Spleen (tissue), 11 donors: ENCODE measurements around the gene PRKG1. TPM values are rescaled to one million over a fixed set of nuclear protein-coding genes. Genes with fewer than 3 reads are reported as not detected.

Experiments
- DNase-seq: peaks from one replicate; pipeline ENCODE4 v3.0.0-alpha.2; 2020
- H3K27ac ChIP-seq, 8 donors: fragments of 200-600 bp; sonication (generic) in 7 of 8; 1 replicate in 4 of 8; 2 replicates in 4 of 8; pipeline versions ENCODE4 v1.5.0 to v1.8.0; 2016 to 2021; ENCODE audit warnings: inconsistent platforms in 4 of 8, mild to moderate bottlenecking in 4 of 8, moderate library complexity in 1 of 8
- H3K27me3 ChIP-seq, 7 donors: fragments of 200-600 bp; sonication (generic) in 6 of 7; replicated peaks in 1 of 7; 1 replicate in 4 of 7; 2 replicates in 3 of 7; pipeline versions ENCODE4 v1.5.0 to v1.8.0; 2016 to 2021; ENCODE audit warnings: inconsistent platforms in 3 of 7, mild to moderate bottlenecking in 1 of 7
- H3K36me3 ChIP-seq, 6 donors: fragments of 200-600 bp; sonication (generic) in 5 of 6; 1 replicate in 4 of 6; 2 replicates in 2 of 6; pipeline versions ENCODE4 v1.5.0 to v1.8.0; 2016 to 2021; ENCODE audit warnings: inconsistent platforms in 2 of 6
- H3K4me1 ChIP-seq, 6 donors: fragments of 200-600 bp; sonication (generic) in 5 of 6; 1 replicate in 3 of 6; 2 replicates in 3 of 6; pipeline versions ENCODE4 v1.5.0 to v1.8.0; 2016 to 2021; ENCODE audit warnings: inconsistent platforms in 3 of 6
- H3K4me3 ChIP-seq, 8 donors: fragments of 200-600 bp; sonication (generic) in 7 of 8; 1 replicate in 4 of 8; 2 replicates in 4 of 8; pipeline versions ENCODE4 v1.5.0 to v1.8.0; 2016 to 2021; ENCODE audit warnings: inconsistent platforms in 4 of 8, mild to moderate bottlenecking in 4 of 8, moderate library complexity in 2 of 8
- H3K9me3 ChIP-seq, 8 donors: fragments of 200-600 bp; sonication (generic) in 7 of 8; 1 replicate in 4 of 8; 2 replicates in 4 of 8; pipeline versions ENCODE4 v1.5.0 to v1.8.0; 2016 to 2021; ENCODE audit warnings: inconsistent platforms in 4 of 8
- CTCF ChIP-seq, 11 experiments: fragments of 200-600 bp in 7 of 11; fragments of 450-650 bp in 4 of 11; sonication (generic) in 4 of 11; IDR thresholded peaks in 8 of 11; conservative IDR thresholded peaks in 3 of 11; 1 replicate in 7 of 11; 2 replicates in 4 of 11; pipeline versions ENCODE4 v1.4.0 to v1.8.0; 2016 to 2021; ENCODE audit warnings: antibody characterized with exemption in 11 of 11, inconsistent platforms in 4 of 11, mild to moderate bottlenecking in 1 of 11
- POLR2A ChIP-seq, 3 donors: fragments of 450-650 bp; IDR thresholded peaks; one replicate each; pipeline ENCODE4 v1.5.1; 2017; ENCODE audit warnings: antibody characterized with exemption in 3 of 3, mild to moderate bottlenecking in 1 of 3
- POLR2AphosphoS5 ChIP-seq, 3 donors: sonication (generic); formaldehyde crosslinking; IDR thresholded peaks; one replicate each; pipeline ENCODE4 v1.5.1; 2017; ENCODE audit warnings: antibody characterized with exemption in 3 of 3
- WGBS, 5 donors: extraction: QIAGEN DNeasy Blood & Tissue Kit in 3 of 5; methylation state at CpG; one replicate each; pipeline versions ENCODE4 v1.1.5 to v1.1.7; 2013 to 2018; 5-methylcytosine and 5-hydroxymethylcytosine counted together
- intact Hi-C: fragments of 100-400 bp; cut with DNase I; formaldehyde crosslinking; loops from one replicate; pipeline ENCODE4 v1.15.0; 2023; ENCODE audit warnings: low total_unique reads
- polyA plus RNA-seq, 3 donors: library from polyadenylated mRNA; stranded (reverse); fragments of 200-250 nt; gene quantifications; one replicate each; pipeline ENCODE4 v1.2.1, GENCODE V29; 2013
- total RNA-seq, 7 donors: library from RNA; depleted of rRNA in 3 of 7; stranded (reverse); fragments of >200 nt in 3 of 7; fragmentation: NEBNext Ultra II Directional in 4 of 7; extraction: Animal tissue kit (Norgen Biotek cat#: 25700) in 4 of 7; gene quantifications; one replicate each; pipeline versions ENCODE4 v1.1.0 to v1.2.1, GENCODE V29; 2016 to 2021
- donor health status: healthy with polysubstance abuse.
- donor health status: DM: no; HTN: no; CAD: no; lungs with moderate emphysema.
- donor health status: DM: no; HTN: no; CAD: no.
- donor health status: Bipolar disorder and iron deficiency.
- donor health status: healthy.
- donor health status: DM: no; HTN: no; CAD: no.
- donor health status: DM: yes; HTN: yes; CAD: no.

Gene PRKG1
- total and polyA plus RNA-seq, 10 donors, result 0.65 to 10.5 (median 7.2) TPM

DNA sequence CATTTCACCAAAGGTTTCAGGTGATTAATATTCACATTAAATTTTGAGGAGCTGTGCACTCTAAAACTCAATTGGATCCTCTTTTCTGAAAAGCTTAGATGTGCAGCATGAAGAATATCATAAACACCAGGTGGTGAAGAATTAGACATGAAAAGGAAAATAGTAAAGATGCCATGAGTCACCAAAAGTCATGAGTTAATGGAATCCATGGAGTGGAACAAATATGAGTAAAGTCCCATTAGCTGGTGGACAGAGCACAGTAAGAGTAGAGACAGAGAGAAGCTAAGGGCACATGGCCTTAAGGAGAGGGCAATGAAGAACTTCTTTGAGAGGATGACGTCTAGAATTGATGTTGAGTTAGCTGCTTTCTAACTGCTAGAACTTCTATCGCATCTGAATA, 353.5 kb downstream of the PRKG1 start:
- TF ChIP-seq POLR2AphosphoS5 (IDR thresholded peaks at IDR 0.05) (no peak), POLR2A (IDR thresholded peaks at IDR 0.05) (no peak), CTCF (IDR thresholded peaks at IDR 0.05 in 8 of 11, conservative IDR thresholded peaks at IDR 0.05 in 3 of 11) (no peak)
- DNase-seq, result no peak
- no peak overlapping the region for H3K4me3 ChIP-seq
- intact Hi-C loops, result no loop called here
- H3K27ac ChIP-seq, result no peak overlapping the region
- H3K4me1 ChIP-seq, result no peaks in the 10 kb centered on the region
- H3K36me3 ChIP-seq, result no peaks in the 10 kb centered on the region
- H3K9me3 ChIP-seq, result no peaks in the 10 kb centered on the region
- no peaks in the 10 kb centered on the region for H3K27me3 ChIP-seq
- 86 to 96% (median 91%) methylated on average over 2 of the region's 2 CpGs for WGBS, 5 donors

DNA sequence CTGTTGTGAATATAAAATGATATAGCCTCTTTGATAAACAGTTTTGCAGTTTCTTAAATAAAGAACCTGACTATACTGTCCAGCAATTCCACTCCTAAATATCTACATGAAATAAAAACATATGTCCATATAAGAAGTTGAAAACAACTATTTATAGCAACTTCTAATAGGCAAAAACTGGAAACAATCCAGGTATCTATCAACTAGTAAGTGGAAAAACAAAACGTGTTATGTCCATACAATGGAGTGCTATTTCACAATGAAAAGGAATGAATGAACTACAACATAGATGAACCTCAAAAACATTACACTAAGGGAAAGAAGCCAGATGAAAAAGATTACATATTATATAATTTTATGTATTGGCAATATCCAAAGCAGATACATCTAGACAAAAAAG, 356.2 kb downstream of the PRKG1 start:
- intact Hi-C loops, result no loop called here
- no peak for DNase-seq
- Histone ChIP-seq H3K9me3 (no peaks in the 10 kb centered on the region), H3K4me3 (no peak overlapping the region), H3K36me3 (no peaks in the 10 kb centered on the region), H3K27ac (no peak overlapping the region), H3K4me1 (no peaks in the 10 kb centered on the region), H3K27me3 (no peaks in the 10 kb centered on the region)
- WGBS, 5 donors, result 42 to 71% (median 55%) methylated on average over 1 of the region's 1 CpG
- TF ChIP-seq POLR2AphosphoS5 (IDR thresholded peaks at IDR 0.05), result no peak

DNA sequence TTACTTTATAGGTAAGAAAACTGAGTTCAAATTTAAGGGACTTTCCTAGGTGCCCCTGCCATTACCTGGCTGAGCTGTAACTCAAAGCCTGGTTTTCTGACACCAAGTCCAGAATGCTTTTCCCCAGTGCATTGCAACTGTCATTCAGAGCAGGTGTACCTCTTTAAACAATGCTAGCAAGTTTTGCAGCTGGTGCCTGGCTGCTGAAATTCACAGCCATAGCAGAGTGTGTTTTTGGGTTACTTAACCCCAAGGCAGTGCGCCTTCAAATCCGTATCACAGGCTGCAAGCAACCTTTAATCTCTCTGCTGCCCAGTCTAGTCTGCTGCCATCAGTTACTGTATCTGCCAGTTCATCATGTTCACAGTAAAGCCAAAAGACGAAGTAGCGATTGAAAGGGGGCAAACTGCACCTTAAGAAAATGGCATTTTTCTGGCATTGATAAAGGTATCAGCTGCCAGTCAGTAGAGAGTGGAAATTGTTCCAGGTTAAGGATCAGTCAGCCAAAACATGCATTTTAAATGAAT, 359.7 kb downstream of the PRKG1 start:
- intact Hi-C loops, result no loop called here
- Histone ChIP-seq H3K27ac (no peak overlapping the region), H3K27me3 (no peaks in the 10 kb centered on the region)

GRCh38 chr10:51436805-51437204, 362.5 kb downstream of the PRKG1 start:
- H3K9me3 ChIP-seq, result no peaks in the 10 kb centered on the region
- intact Hi-C loops, result no loop called here
- no peak overlapping the region for H3K4me3 ChIP-seq
- no peak for DNase-seq
- H3K36me3 ChIP-seq, result no peaks in the 10 kb centered on the region
- H3K27me3 ChIP-seq, result no peaks in the 10 kb centered on the region
- no peak overlapping the region for H3K27ac ChIP-seq
- TF ChIP-seq POLR2A (IDR thresholded peaks at IDR 0.05), result no peak
- no peak for TF ChIP-seq POLR2AphosphoS5 (IDR thresholded peaks at IDR 0.05)
- WGBS, 5 donors, result 91 to 98% (median 96%) methylated on average over 4 of the region's 4 CpGs
- no peaks in the 10 kb centered on the region for H3K4me1 ChIP-seq

More for the DNA sequence above, 359.7 kb downstream of the PRKG1 start:
- DNase-seq, result no peak
- Histone ChIP-seq H3K9me3 (no peaks in the 10 kb centered on the region), H3K4me1 (no peaks in the 10 kb centered on the region), H3K36me3 (no peaks in the 10 kb centered on the region), H3K4me3 (no peak overlapping the region)
- WGBS, 5 donors, result 87 to 93% (median 87%) methylated on average over 4 of the region's 4 CpGs
- TF ChIP-seq POLR2AphosphoS5 (IDR thresholded peaks at IDR 0.05), result no peak
- no peak for TF ChIP-seq CTCF (IDR thresholded peaks at IDR 0.05 in 8 of 11, conservative IDR thresholded peaks at IDR 0.05 in 3 of 11)
- TF ChIP-seq POLR2A (IDR thresholded peaks at IDR 0.05), result no peak

DNA sequence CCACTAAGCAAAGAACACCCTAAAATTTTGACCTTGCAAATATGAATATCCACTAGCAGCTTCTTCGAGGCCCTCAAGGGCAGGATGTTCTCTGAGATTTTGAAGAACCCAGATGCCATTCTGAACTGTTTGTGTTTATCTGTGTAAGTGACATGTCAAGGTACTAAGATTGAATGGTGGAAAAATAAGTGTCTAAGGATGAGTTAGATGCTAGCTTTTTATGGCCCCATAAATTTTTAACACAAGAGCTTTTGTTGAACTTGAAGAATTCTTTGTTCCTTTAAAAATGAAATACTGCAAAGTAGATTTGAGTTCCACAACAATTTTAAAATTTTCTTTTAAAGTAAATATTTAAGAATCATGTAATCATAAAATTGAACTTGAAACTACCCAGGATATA, 365.4 kb downstream of the PRKG1 start:
- 45 to 69% (median 59%) methylated on average over 1 of the region's 1 CpG for WGBS, 5 donors
- no peaks in the 10 kb centered on the region for H3K27me3 ChIP-seq
- no peaks in the 10 kb centered on the region for H3K36me3 ChIP-seq
- TF ChIP-seq POLR2AphosphoS5 (IDR thresholded peaks at IDR 0.05) (no peak), POLR2A (IDR thresholded peaks at IDR 0.05) (no peak), CTCF (IDR thresholded peaks at IDR 0.05 in 8 of 11, conservative IDR thresholded peaks at IDR 0.05 in 3 of 11) (no peak)
- no peaks in the 10 kb centered on the region for H3K4me1 ChIP-seq
- no peaks in the 10 kb centered on the region for H3K9me3 ChIP-seq
- DNase-seq, result no peak
- H3K27ac ChIP-seq, result no peak overlapping the region
- H3K4me3 ChIP-seq, result no peak overlapping the region
- intact Hi-C loops, result no loop called here
